ENCODE measurements around the gene TDRD12. TPM values are rescaled to one million over a fixed set of nuclear protein-coding genes. Genes with fewer than 3 reads are reported as not detected.

The TDRD12 gene
- total and polyA plus RNA-seq, 2 experiments from 2014 or later = 0.68 to 2.8 TPM

DNA sequence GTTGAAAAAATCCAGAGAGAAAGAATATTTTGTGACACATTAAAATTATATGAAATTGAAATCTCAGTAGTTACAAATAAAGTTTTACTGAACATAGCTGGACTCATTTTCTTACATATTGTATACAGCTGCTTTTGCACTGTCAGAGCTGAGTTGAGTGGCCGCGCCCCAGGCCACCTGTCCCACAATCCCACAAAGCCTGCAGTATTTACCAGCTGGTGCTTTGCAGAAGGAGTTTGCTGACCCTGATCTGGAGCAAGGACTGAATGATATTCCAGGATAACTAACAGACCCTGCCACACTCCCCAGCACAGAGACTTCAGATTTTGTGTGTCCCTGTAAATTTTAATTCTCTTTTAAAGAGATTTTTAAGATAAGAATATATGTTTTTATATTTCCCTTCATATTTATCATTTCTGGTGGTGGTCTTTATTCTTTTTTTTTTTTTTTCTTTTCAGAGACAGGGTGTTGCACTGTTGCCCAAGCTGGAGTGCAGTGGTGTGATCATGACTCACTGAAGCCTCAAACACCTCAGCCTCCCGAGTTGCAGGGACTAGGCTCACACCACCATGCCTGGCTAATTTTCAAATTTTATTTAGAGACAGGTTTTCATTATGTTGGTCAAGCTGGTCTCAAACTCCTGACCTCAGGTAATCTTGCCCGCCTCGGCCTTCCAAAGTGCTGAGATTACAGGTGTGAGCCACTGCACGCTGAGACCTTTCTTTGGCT, 48.5 kb downstream of the TDRD12 start:
- Mint-ChIP-seq H3K4me3 (no peak overlapping the region), H3K36me3 (ENCODE audit: low read depth) (no peaks in the 10 kb centered on the region), H3K9me3 (no peaks in the 10 kb centered on the region), H3K27me3 (ENCODE audit: insufficient read depth, low read depth, poor library complexity) (no peaks in the 10 kb centered on the region), H3K27ac (no peak overlapping the region), H3K4me1 (no peaks in the 10 kb centered on the region)
- DNase-seq (ENCODE audit: low spot score) = no peak
- H3K27ac ChIP-seq (ENCODE audit: low read depth) = no peak overlapping the region
- no peak overlapping the region for H2AFZ ChIP-seq
- H3K36me3 ChIP-seq (ENCODE audit: insufficient read depth) = no peaks in the 10 kb centered on the region
- no peaks in the 10 kb centered on the region for H3K79me2 ChIP-seq (replicated peaks; ENCODE audit: insufficient read depth)
- H3K4me1 ChIP-seq (ENCODE audit: insufficient read depth) = no peaks in the 10 kb centered on the region
- no peak for ATAC-seq
- H3K4me2 ChIP-seq = no peak overlapping the region
- H3F3A ChIP-seq (replicated peaks; ENCODE audit: low read depth) = no peaks in the 10 kb centered on the region
- H4K20me1 ChIP-seq (replicated peaks; ENCODE audit: insufficient read depth) = no peaks in the 10 kb centered on the region
- TF ChIP-seq ZNF114 (CRISPR knock-in tag; IDR thresholded peaks at IDR 0.05) (no peak), ZNF331 (CRISPR knock-in tag; IDR thresholded peaks at IDR 0.05; ENCODE audit: low read depth) (no peak), EZH2phosphoT487 (IDR thresholded peaks at IDR 0.05; ENCODE audit: unreplicated experiment) (no peak), EZH2 (IDR thresholded peaks at IDR 0.05; ENCODE audit: low read depth, unreplicated experiment) (no peak), NANOG (IDR thresholded peaks at IDR 0.05; ENCODE audit: borderline replicate concordance) (no peak), CREB1 (CRISPR knock-in tag; IDR thresholded peaks at IDR 0.05; ENCODE audit: low read depth) (no peak), STAT1 (IDR thresholded peaks at IDR 0.05; ENCODE audit: unreplicated experiment) (no peak), POLR2AphosphoS5 (IDR thresholded peaks at IDR 0.05; ENCODE audit: low read depth) (no peak), JUNB (IDR thresholded peaks at IDR 0.05; ENCODE audit: unreplicated experiment) (no peak)
- TF ChIP-seq, protein P1, sequence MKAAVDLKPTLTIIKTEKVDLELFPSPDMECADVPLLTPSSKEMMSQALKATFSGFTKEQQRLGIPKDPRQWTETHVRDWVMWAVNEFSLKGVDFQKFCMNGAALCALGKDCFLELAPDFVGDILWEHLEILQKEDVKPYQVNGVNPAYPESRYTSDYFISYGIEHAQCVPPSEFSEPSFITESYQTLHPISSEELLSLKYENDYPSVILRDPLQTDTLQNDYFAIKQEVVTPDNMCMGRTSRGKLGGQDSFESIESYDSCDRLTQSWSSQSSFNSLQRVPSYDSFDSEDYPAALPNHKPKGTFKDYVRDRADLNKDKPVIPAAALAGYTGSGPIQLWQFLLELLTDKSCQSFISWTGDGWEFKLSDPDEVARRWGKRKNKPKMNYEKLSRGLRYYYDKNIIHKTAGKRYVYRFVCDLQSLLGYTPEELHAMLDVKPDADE (IDR thresholded peaks at IDR 0.05) = no peak
- TF ChIP-seq, protein P2, sequence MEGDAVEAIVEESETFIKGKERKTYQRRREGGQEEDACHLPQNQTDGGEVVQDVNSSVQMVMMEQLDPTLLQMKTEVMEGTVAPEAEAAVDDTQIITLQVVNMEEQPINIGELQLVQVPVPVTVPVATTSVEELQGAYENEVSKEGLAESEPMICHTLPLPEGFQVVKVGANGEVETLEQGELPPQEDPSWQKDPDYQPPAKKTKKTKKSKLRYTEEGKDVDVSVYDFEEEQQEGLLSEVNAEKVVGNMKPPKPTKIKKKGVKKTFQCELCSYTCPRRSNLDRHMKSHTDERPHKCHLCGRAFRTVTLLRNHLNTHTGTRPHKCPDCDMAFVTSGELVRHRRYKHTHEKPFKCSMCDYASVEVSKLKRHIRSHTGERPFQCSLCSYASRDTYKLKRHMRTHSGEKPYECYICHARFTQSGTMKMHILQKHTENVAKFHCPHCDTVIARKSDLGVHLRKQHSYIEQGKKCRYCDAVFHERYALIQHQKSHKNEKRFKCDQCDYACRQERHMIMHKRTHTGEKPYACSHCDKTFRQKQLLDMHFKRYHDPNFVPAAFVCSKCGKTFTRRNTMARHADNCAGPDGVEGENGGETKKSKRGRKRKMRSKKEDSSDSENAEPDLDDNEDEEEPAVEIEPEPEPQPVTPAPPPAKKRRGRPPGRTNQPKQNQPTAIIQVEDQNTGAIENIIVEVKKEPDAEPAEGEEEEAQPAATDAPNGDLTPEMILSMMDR (conservative IDR thresholded peaks at IDR 0.05; ENCODE audit: low read depth in 2 of 2) = no peak
- TF ChIP-seq, protein P3, sequence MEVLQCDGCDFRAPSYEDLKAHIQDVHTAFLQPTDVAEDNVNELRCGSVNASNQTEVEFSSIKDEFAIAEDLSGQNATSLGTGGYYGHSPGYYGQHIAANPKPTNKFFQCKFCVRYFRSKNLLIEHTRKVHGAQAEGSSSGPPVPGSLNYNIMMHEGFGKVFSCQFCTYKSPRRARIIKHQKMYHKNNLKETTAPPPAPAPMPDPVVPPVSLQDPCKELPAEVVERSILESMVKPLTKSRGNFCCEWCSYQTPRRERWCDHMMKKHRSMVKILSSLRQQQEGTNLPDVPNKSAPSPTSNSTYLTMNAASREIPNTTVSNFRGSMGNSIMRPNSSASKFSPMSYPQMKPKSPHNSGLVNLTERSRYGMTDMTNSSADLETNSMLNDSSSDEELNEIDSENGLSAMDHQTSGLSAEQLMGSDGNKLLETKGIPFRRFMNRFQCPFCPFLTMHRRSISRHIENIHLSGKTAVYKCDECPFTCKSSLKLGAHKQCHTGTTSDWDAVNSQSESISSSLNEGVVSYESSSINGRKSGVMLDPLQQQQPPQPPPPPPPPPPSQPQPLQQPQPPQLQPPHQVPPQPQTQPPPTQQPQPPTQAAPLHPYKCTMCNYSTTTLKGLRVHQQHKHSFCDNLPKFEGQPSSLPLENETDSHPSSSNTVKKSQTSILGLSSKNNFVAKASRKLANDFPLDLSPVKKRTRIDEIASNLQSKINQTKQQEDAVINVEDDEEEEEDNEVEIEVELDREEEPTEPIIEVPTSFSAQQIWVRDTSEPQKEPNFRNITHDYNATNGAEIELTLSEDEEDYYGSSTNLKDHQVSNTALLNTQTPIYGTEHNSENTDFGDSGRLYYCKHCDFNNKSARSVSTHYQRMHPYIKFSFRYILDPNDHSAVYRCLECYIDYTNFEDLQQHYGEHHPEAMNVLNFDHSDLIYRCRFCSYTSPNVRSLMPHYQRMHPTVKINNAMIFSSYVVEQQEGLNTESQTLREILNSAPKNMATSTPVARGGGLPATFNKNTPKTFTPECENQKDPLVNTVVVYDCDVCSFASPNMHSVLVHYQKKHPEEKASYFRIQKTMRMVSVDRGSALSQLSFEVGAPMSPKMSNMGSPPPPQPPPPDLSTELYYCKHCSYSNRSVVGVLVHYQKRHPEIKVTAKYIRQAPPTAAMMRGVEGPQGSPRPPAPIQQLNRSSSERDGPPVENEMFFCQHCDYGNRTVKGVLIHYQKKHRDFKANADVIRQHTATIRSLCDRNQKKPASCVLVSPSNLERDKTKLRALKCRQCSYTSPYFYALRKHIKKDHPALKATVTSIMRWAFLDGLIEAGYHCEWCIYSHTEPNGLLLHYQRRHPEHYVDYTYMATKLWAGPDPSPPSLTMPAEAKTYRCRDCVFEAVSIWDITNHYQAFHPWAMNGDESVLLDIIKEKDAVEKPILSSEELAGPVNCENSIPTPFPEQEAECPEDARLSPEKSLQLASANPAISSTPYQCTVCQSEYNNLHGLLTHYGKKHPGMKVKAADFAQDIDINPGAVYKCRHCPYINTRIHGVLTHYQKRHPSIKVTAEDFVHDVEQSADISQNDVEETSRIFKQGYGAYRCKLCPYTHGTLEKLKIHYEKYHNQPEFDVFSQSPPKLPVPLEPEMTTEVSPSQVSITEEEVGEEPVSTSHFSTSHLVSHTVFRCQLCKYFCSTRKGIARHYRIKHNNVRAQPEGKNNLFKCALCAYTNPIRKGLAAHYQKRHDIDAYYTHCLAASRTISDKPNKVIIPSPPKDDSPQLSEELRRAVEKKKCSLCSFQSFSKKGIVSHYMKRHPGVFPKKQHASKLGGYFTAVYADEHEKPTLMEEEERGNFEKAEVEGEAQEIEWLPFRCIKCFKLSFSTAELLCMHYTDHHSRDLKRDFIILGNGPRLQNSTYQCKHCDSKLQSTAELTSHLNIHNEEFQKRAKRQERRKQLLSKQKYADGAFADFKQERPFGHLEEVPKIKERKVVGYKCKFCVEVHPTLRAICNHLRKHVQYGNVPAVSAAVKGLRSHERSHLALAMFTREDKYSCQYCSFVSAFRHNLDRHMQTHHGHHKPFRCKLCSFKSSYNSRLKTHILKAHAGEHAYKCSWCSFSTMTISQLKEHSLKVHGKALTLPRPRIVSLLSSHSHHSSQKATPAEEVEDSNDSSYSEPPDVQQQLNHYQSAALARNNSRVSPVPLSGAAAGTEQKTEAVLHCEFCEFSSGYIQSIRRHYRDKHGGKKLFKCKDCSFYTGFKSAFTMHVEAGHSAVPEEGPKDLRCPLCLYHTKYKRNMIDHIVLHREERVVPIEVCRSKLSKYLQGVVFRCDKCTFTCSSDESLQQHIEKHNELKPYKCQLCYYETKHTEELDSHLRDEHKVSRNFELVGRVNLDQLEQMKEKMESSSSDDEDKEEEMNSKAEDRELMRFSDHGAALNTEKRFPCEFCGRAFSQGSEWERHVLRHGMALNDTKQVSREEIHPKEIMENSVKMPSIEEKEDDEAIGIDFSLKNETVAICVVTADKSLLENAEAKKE (CRISPR knock-in tag; IDR thresholded peaks at IDR 0.05) = no peak
- TF ChIP-seq, protein P4, sequence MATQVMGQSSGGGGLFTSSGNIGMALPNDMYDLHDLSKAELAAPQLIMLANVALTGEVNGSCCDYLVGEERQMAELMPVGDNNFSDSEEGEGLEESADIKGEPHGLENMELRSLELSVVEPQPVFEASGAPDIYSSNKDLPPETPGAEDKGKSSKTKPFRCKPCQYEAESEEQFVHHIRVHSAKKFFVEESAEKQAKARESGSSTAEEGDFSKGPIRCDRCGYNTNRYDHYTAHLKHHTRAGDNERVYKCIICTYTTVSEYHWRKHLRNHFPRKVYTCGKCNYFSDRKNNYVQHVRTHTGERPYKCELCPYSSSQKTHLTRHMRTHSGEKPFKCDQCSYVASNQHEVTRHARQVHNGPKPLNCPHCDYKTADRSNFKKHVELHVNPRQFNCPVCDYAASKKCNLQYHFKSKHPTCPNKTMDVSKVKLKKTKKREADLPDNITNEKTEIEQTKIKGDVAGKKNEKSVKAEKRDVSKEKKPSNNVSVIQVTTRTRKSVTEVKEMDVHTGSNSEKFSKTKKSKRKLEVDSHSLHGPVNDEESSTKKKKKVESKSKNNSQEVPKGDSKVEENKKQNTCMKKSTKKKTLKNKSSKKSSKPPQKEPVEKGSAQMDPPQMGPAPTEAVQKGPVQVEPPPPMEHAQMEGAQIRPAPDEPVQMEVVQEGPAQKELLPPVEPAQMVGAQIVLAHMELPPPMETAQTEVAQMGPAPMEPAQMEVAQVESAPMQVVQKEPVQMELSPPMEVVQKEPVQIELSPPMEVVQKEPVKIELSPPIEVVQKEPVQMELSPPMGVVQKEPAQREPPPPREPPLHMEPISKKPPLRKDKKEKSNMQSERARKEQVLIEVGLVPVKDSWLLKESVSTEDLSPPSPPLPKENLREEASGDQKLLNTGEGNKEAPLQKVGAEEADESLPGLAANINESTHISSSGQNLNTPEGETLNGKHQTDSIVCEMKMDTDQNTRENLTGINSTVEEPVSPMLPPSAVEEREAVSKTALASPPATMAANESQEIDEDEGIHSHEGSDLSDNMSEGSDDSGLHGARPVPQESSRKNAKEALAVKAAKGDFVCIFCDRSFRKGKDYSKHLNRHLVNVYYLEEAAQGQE (IDR thresholded peaks at IDR 0.05; ENCODE audit: unreplicated experiment) = no peak
- no peaks in the 10 kb centered on the region for H3K9me2 ChIP-seq (ENCODE audit: insufficient read depth)
- no peaks in the 10 kb centered on the region for H3K27me3 ChIP-seq (ENCODE audit: insufficient read depth)
- H3K4me3 ChIP-seq = no peak overlapping the region
